ENCODE measurements around the gene SLC20A1. TPM values are rescaled to one million over a fixed set of nuclear protein-coding genes. Genes with fewer than 3 reads are reported as not detected.
A peak's percentile ranks its signal among the peaks of the same experiment; 100 is the strongest.
"Not testable (repeated sequence)": the region's sequence is repeated elsewhere in the genome, so short reads cannot be mapped to it uniquely, and the experiment has no call there.

Gene SLC20A1, protein sequence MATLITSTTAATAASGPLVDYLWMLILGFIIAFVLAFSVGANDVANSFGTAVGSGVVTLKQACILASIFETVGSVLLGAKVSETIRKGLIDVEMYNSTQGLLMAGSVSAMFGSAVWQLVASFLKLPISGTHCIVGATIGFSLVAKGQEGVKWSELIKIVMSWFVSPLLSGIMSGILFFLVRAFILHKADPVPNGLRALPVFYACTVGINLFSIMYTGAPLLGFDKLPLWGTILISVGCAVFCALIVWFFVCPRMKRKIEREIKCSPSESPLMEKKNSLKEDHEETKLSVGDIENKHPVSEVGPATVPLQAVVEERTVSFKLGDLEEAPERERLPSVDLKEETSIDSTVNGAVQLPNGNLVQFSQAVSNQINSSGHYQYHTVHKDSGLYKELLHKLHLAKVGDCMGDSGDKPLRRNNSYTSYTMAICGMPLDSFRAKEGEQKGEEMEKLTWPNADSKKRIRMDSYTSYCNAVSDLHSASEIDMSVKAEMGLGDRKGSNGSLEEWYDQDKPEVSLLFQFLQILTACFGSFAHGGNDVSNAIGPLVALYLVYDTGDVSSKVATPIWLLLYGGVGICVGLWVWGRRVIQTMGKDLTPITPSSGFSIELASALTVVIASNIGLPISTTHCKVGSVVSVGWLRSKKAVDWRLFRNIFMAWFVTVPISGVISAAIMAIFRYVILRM
- 180 and 182 TPM in 2 replicates for total RNA-seq

DNA sequence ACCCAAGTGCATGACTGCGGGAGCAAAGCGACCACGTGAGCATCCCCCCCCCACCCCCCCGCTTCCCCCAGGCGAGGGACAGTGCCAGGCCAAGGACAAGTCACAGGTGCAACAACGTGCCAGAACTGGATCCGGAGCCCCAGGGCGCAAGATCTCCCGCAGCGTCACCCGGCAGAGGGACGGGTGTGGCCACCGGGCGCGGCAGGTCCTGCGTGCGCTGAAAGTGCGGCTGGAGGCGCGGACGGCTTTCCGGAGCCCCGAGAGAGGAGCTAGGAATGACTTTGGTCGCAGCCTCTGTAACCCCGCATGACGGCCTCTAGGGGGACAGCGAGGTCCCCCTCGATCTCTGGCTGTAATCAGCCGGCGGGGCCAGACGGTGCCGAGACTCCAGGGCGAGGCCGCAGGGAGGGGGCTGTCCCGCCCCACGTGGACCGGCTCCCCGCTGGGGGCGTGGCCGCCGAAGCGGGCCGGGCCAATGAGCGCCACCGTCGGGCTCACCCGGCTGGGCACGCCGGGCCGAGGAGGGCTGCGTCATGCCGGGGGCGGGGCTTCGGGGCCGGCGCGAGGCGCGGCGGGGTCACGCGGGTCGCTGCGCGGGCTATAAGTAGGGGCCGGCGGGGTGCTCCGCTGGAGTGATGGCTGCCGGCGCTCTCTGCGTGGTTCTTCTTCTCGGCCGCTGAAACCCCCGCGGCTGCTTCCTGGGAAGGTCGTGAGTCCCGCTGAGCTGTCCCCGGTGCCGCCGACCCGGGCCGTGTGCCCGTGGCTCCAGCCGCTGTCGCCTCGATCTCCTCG, at the start of gene SLC20A1:
Gene SLC20A1, plus strand, starts transcription at position 630 of the 792 bp plus-strand sequence. CDS start 890 bp downstream, outside the sequence.
- intact Hi-C loops (cut with micrococcal nuclease) = loop anchor here (1.0 to 5.0 kb wide), 9 partner anchors 14 to 163 kb away; partner anchors contain the start of genes CHCHD5, CKAP2L and TTL
- H3K27me3 Mint-ChIP-seq = no peaks in the 10 kb centered on the region
- no peaks in the 10 kb centered on the region for H3K9me3 Mint-ChIP-seq
- H3K4me3 Mint-ChIP-seq = peak within 1 kb of the TSS; percentile 100
- peaks cover 46% of the 10 kb centered on the region for H3K36me3 Mint-ChIP-seq (ENCODE audit: low read depth)
- peak within 1 kb of the TSS; percentile 90 for H3K27ac Mint-ChIP-seq
- peaks cover 67% of the 10 kb centered on the region for H3K4me1 Mint-ChIP-seq
- DNase-seq = peak; percentile 100

DNA sequence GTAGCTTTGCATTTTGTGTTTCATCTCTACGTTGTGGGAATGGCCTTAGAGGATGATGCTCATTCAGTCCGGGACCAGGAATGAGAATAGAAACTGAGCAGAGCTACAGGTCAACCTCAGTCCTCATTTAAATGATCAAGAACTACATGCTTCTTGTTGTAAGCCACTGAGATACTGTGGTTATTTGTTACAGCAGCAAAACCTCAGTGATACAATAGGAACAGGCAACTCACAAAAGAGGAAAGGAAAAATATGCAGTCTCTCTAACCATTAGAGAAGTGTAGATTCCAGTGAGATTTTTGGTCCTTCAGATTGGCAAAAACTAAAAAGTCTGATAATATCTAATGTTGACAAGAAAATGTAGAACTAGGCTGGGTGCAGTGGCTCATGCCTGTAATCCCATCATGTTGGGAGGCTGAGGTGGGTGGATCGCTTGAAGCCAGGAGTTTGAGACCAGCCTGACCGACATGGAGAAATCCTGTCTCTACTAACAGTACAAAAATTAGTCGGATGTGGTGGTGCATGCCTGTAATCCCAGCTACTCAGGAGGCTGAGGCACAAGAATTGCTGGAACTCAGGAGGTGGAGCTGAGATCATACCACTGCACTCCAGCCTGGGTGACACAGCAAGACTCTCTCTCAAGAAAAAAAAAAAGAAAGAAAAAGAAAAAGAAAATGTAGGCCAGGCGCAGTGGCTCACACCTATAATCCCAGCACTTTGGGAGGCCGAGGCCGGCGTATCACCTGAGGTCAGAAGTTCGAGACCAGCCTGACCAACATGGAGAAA, 48.0 kb upstream of the SLC20A1 start:
- Mint-ChIP-seq H3K27ac (no peak overlapping the region), H3K9me3 (no peaks in the 10 kb centered on the region), H3K27me3 (no peaks in the 10 kb centered on the region), H3K4me3 (no peak overlapping the region), H3K36me3 (ENCODE audit: low read depth) (peaks cover 12% of the 10 kb centered on the region), H3K4me1 (peaks cover 5% of the 10 kb centered on the region)
- no peak for DNase-seq
- intact Hi-C loops (cut with micrococcal nuclease) = no loop called here

DNA sequence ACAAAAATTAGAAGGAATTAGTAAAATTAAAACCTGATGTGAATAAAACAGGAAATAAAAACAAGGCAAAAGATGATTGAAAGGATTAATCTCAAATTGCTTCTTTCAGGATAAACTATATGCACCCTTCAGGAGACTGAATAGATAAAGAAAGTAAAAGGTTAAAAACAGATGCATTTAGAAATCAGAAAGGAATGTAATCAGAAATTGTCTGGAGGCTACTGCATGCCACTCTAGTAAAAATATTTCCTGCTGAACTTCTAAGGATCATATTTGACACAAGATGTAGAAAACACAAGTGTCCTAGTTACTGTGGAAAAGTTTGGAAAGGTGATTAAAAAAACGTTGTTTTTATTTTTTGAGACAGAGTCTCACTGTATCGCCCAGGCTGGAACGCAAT, 45.1 kb upstream of the SLC20A1 start:
- Mint-ChIP-seq H3K4me1 (peaks cover 5% of the 10 kb centered on the region), H3K27me3 (no peaks in the 10 kb centered on the region), H3K36me3 (ENCODE audit: low read depth) (peaks cover 5% of the 10 kb centered on the region), H3K9me3 (no peaks in the 10 kb centered on the region), H3K27ac (no peak overlapping the region), H3K4me3 (no peak overlapping the region)
- no peak for DNase-seq
- intact Hi-C loops (cut with micrococcal nuclease) = loop anchor here (1.0 kb wide), 3 partner anchors 26 to 126 kb away; partner anchors contain the start of gene SLC20A1

DNA sequence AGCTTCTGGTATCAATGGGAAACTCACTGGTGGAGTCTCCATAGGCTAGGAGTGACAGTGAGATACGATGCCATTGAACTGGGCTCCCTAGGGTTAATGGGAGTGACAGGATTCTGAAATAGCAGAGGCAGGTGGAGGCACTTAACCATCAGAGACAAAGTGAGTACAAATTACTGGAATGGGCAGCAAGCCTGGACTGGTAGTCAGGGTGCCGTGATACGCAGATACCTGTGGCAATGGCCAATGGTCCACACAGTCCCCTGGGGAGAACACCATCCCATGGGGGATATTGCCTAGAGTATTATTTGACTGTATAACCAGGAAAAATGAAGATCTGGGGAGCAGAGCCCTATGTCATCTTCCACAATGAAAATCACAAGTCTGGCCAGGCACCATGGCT, 44.0 kb upstream of the SLC20A1 start:
- peaks cover 5% of the 10 kb centered on the region for H3K4me1 Mint-ChIP-seq
- H3K36me3 Mint-ChIP-seq (ENCODE audit: low read depth) = peaks cover 3% of the 10 kb centered on the region
- H3K9me3 Mint-ChIP-seq = no peaks in the 10 kb centered on the region
- no peak for DNase-seq
- H3K4me3 Mint-ChIP-seq = no peak overlapping the region
- no peak overlapping the region for H3K27ac Mint-ChIP-seq
- intact Hi-C loops (cut with micrococcal nuclease) = no loop called here
- no peaks in the 10 kb centered on the region for H3K27me3 Mint-ChIP-seq

DNA sequence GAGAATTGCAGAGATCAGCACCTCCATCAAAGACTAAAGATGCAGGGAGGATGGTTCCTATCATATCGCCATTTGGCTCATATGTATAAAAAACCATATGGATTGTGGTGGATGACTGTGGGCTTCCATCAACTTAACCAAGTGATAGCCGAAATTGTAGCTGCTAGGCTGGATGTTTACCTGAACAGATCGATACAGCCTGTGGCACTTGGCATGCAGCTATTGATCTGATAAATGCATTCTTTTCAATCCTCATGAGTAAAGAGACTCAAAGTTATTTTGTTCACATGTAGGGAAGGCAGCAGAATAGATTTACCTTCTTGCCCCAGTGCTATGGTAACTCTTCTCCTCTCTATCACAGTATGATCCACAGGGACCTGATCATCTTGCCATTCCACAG, 42.8 kb upstream of the SLC20A1 start:
- intact Hi-C loops (cut with micrococcal nuclease) = no loop called here
- no peak for DNase-seq
- peaks cover 5% of the 10 kb centered on the region for H3K4me1 Mint-ChIP-seq
- H3K27me3 Mint-ChIP-seq = no peaks in the 10 kb centered on the region
- H3K36me3 Mint-ChIP-seq (ENCODE audit: low read depth) = no peaks in the 10 kb centered on the region
- no peaks in the 10 kb centered on the region for H3K9me3 Mint-ChIP-seq
- H3K4me3 Mint-ChIP-seq = no peak overlapping the region
- no peak overlapping the region for H3K27ac Mint-ChIP-seq

DNA sequence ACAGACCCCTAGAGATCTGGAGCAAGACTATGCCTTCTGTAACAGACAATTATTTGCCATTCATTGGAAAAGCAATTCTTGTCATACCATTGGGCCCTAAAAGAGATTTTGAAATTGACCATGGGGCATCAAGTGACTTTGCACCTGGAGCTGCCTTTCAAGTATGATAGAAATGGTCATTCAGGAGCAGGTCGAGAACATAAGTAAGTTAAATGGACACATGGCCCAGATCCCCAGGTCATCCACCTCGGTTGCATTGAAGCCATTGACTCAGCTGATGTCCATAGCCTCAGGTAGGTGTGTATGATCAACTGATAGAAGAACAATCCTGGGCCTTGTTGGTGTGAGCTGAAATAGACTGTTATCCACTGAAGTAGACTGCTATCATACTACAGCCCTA, 42.0 kb upstream of the SLC20A1 start:
- intact Hi-C loops (cut with micrococcal nuclease) = no loop called here
- H3K9me3 Mint-ChIP-seq = no peaks in the 10 kb centered on the region
- no peaks in the 10 kb centered on the region for H3K36me3 Mint-ChIP-seq (ENCODE audit: low read depth)
- no peak for DNase-seq
- peaks cover 5% of the 10 kb centered on the region for H3K4me1 Mint-ChIP-seq
- no peaks in the 10 kb centered on the region for H3K27me3 Mint-ChIP-seq
- no peak overlapping the region for H3K4me3 Mint-ChIP-seq
- no peak overlapping the region for H3K27ac Mint-ChIP-seq

DNA sequence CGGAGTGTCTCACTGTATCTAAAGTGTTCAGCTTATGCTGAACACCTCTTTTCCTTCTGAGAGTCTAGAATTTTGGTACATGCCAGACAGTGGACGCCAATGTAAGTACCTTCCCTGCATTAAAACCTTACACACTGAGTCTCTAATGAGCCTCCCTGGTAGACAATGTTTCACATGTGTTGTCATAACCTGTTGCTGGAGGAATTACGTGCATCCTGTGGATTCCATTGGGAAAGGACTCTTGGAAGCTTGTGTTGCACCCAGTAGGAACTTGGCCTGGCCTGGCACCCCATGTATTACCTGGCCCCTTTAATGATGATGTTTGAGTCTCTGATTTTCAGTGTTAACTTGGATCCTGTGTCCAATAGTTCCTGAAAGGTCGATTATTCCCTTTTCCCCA, 40.8 kb upstream of the SLC20A1 start:
- intact Hi-C loops (cut with micrococcal nuclease) = no loop called here
- H3K27me3 Mint-ChIP-seq = peaks cover under 1% of the 10 kb centered on the region
- H3K9me3 Mint-ChIP-seq = no peaks in the 10 kb centered on the region
- H3K4me1 Mint-ChIP-seq = peaks cover 3% of the 10 kb centered on the region
- no peak overlapping the region for H3K27ac Mint-ChIP-seq
- DNase-seq = no peak
- no peaks in the 10 kb centered on the region for H3K36me3 Mint-ChIP-seq (ENCODE audit: low read depth)
- no peak overlapping the region for H3K4me3 Mint-ChIP-seq

DNA sequence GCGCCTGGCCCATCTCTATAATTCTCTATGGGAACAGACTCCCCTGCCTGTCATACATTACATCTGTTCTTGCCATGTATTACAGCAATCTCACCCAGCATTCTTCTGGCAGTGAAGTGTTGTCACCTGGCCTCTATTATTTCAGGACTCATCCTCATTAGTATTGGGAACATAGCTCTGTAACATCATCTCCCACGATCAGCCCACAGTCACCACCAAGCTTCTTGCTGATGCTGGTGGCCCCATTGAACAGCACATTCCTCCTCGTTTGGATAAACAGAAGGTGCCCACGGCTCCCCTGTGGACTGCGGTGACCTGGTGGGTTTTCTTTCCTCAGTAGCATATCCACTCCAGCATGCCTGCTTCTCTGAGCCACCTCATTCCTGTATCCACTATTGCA, 39.8 kb upstream of the SLC20A1 start:
- H3K27me3 Mint-ChIP-seq = peaks cover 11% of the 10 kb centered on the region
- no peak overlapping the region for H3K4me3 Mint-ChIP-seq
- intact Hi-C loops (cut with micrococcal nuclease) = no loop called here
- no peak for DNase-seq
- H3K36me3 Mint-ChIP-seq (ENCODE audit: low read depth) = no peaks in the 10 kb centered on the region
- H3K4me1 Mint-ChIP-seq = no peaks in the 10 kb centered on the region
- no peak overlapping the region for H3K27ac Mint-ChIP-seq
- no peaks in the 10 kb centered on the region for H3K9me3 Mint-ChIP-seq

DNA sequence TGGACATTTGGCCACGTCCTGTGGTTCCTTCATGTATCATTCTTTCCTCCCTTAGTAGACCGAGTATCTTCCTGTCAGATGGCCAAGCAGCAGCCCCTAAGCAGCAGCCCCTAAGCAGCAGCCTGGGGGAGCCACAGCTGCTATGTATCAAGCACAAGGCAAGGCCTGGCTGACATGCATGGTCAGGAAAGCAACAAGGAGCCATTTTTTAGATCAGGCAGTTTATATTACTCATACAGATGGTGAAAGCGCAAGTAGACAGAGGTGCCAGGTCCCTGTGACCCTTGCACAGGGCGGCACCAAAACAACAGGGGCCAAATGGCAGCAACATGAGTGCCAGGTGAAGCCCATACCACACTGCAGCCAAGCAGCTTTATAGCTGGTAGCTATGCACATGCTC, 39.2 kb upstream of the SLC20A1 start:
- intact Hi-C loops (cut with micrococcal nuclease) = no loop called here

DNA sequence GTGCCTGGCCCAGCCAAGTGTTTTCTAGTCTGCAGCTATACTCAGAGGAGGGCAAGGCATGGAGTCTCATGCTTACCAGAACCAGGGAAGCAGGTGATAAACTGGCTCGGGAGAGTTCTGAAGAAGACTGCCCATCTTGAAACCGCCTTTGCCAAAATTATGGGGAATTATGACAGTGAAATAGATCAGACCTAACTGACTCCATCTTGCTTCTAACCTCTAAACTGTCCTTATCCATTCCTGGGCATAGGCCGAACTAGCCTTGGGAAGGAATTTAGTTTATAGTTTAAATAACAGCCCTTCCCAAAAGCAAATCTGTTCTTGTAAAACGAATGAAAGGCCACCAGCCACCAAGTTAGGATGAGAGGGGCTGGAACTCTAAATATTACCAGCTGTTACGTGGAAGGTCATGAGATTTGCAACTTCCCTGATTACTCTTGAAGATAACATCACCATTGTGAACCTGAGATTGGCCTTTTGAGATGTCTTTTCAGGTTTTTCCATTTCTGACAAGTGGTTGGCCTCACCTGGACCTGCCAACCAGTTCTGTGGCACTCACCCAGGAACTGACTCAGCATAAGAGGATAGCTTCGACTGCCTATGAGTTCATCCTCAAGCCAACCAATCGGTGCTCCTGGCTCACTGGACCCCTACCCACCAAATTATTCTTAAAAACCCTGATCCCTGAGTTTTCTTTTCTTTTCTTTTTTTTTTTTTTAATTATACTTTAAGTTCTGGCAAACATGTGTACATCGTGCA, 37.9 kb upstream of the SLC20A1 start:
- no peak for DNase-seq
- H3K36me3 Mint-ChIP-seq (ENCODE audit: low read depth) = no peaks in the 10 kb centered on the region
- no peak overlapping the region for H3K27ac Mint-ChIP-seq
- no peaks in the 10 kb centered on the region for H3K4me1 Mint-ChIP-seq
- H3K9me3 Mint-ChIP-seq = no peaks in the 10 kb centered on the region
- H3K4me3 Mint-ChIP-seq = no peak overlapping the region
- H3K27me3 Mint-ChIP-seq = peaks cover 25% of the 10 kb centered on the region
- intact Hi-C loops (cut with micrococcal nuclease) = no loop called here

More for the DNA sequence above, 39.2 kb upstream of the SLC20A1 start:
- no peak for DNase-seq
- Mint-ChIP-seq H3K4me3 (no peak overlapping the region), H3K36me3 (ENCODE audit: low read depth) (no peaks in the 10 kb centered on the region), H3K27me3 (peaks cover 16% of the 10 kb centered on the region), H3K27ac (no peak overlapping the region), H3K9me3 (no peaks in the 10 kb centered on the region), H3K4me1 (no peaks in the 10 kb centered on the region)

DNA sequence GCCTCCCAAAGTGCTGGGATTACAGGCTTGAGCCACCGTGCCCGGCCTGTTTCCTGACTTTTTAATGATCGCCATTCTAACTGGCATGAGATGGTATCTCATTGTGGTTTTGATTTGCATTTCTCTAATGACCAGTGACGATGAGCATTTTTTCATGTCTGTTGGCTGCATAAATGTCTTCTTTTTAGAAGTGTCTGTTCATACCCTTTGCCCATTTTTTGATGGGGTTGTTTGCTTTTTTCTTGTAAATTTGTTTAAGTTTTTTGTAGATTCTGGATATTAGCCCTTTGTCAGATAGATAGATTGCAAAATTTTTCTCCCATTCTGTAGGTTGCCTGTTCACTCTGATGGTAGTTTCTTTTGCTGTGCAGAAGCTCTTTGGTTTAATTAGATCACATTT, 36.4 kb upstream of the SLC20A1 start:
- H3K4me1 Mint-ChIP-seq; H3K36me3 Mint-ChIP-seq (ENCODE audit: low read depth); DNase-seq; H3K9me3 Mint-ChIP-seq; intact Hi-C loops (cut with micrococcal nuclease); H3K4me3 Mint-ChIP-seq; H3K27ac Mint-ChIP-seq: not testable (repeated sequence)
- H3K27me3 Mint-ChIP-seq = peaks cover 34% of the 10 kb centered on the region

DNA sequence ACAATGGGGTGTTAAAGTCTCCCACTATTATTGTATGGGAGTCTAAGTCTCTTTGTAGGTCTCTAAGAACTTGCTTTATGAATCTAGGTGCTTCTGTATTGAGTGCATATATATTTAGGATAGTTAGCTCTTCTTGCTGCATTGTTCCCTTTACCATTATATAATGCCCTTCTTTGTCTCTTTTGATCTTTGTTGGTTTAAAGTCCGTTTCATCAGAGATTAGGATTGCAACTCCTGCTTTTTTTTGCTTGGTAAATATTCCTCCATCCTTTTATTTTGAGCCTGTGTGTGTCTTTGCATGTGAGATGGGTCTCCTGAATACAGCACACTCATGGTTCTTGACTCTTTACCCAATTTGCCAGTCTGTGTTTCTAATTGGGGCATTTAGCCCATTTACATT, 33.5 kb upstream of the SLC20A1 start:
- H3K36me3 Mint-ChIP-seq (ENCODE audit: low read depth); intact Hi-C loops (cut with micrococcal nuclease); H3K27ac Mint-ChIP-seq; H3K9me3 Mint-ChIP-seq; H3K4me3 Mint-ChIP-seq; H3K4me1 Mint-ChIP-seq; DNase-seq: not testable (repeated sequence)
- peaks cover 34% of the 10 kb centered on the region for H3K27me3 Mint-ChIP-seq

Measured in activated CD4-positive, alpha-beta T cell treated with anti-CD3 and anti-CD28 coated beads, Interleukin-2, amount 10 ng/mL, durations not matched to agents 24 days and 14 days (primary cell).